HG02763 (cell line): ENCODE measurements around the gene SRC.

Source experiments
- ATAC-seq: cut with Tn5 transposase; IDR thresholded peaks from one replicate; pipeline ENCODE4 v1.9.1; 2021; ENCODE audit warnings: mild to moderate bottlenecking, moderate library complexity; ENCODE audit not compliant: unreplicated experiment

SRC gene

DNA sequence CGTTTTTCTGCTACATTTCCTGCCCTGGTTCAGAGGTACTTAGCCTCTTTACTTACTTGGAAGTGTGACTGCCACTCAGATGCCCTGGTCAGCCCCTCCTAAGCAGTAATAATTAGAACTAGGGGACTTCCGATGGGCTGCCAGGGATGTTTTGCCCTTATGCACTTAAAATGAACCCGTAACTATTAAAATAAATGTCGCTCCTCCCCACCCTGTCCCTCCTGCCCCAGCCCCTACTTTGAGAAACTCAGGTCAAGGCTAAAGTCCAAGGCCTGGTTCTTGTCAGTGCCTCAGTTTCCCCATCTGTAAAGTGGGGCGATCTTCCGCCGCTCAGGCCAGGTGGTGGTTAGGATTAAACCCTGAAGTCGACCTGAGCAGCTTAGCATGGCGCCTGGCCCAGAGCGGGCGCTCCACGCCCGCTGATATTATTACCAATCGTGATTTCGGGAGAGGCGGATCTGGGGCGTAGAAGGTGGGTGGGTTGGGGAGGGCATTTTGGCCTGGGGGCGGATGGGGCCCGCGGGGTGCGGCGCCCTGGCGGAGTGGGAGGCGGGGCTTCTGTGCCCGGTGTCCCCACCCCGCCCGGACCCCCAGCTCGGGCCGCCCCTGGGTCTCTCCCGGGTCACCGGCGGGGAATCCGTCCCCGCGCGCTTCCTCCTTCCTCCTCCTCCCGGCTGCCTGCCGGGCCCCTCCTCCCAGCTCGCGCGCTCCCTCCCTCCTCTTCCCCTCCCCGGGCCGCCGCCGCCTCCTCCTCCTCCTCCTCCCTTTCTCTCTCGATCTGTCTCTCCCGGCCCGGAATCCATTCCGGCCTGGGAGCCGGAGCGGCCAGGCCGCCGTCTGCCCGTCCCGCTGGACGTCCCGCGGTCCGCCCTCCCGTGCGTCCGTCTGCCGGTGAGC is at the start of gene SRC:
SRC (plus strand) TSS at position 802 of the 897 bp plus-strand sequence. CDS start 38,014 bp downstream, outside the sequence.
- ATAC-seq: no peak

DNA sequence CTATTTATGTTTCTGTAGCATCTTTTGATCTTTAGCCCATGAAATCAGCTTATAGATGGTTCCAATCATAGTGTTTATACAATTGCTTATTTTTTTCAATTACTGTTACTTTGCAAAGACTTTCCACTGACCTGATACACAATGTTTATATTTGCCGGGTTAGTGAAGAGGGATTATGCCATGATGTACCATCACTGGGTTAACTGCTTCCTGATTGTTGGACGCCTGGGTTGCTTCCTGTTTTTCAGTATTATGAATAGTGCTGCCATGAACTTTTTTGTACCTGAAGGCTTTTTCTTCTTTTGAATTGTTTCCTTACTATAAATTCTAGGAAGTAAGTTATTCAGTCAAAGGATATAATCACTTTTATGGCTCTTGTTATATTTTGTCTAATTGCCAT is 49.6 kb upstream of the SRC start:
- no peak for ATAC-seq

DNA sequence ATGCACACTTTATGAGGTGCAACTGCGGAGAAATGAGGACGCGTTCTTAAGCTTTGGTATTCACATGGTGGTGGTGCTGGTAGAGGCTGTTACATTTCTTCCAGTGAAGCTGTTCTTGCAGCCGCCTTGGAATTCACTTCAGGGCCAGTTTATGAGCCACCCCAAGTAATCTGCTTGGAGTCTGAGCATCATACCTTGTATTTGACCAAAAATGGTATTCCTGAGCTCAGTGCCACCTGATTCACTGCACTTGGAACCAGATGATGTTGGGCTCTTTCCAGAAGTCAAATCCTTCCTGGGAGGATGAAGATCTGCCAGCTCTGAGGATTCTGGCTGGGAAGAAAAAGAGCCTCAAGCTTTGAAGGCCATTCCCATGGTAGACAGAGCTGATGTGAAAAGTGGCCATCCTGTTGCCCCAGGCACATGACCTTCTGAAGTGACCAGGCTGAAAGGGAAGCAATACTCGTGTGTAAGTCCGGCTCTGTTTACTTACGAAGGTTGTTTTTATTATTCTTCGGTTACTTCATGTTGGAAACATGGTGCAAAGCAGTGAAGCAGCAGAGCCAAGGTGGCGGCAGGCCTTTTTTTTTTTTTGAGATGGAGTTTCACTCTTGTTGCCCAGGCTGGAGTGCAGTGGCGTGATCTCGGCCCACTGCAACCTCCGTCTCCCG is 48.7 kb upstream of the SRC start:
- no peak for ATAC-seq

DNA sequence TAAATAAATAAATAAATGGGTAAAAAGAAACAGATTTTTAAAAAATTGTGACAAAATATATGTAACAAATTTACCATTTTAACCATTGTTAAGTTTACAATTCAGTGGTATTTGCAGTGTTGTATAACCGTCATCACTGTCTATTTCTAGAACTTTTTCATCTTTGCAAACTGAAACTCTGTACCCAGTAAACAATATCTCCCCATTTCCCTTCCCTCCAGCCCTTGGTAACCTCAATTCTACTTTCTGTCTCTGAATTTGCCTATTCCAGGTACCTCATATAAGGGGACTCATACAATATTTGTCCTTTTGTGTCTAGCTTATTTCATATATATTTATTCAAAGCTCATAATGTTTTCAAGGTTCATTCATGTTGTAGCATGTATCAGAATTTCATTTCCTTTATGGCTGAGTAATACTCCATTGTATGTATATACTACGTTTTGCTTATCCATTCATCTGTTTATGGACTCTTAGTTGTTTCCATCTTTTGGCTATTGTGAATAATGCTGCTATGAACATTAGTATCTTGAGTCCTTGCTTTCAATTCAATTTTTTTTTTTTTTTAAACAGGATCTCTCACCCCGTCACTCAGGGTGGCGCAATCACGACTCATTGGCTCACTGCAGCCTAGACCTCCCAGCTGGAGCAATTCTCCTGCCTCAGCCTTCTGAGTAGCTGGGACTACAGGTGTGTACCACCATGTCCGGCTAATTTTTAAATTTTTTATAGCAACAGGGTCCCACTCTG is 47.6 kb upstream of the SRC start:
- no peak for ATAC-seq

DNA sequence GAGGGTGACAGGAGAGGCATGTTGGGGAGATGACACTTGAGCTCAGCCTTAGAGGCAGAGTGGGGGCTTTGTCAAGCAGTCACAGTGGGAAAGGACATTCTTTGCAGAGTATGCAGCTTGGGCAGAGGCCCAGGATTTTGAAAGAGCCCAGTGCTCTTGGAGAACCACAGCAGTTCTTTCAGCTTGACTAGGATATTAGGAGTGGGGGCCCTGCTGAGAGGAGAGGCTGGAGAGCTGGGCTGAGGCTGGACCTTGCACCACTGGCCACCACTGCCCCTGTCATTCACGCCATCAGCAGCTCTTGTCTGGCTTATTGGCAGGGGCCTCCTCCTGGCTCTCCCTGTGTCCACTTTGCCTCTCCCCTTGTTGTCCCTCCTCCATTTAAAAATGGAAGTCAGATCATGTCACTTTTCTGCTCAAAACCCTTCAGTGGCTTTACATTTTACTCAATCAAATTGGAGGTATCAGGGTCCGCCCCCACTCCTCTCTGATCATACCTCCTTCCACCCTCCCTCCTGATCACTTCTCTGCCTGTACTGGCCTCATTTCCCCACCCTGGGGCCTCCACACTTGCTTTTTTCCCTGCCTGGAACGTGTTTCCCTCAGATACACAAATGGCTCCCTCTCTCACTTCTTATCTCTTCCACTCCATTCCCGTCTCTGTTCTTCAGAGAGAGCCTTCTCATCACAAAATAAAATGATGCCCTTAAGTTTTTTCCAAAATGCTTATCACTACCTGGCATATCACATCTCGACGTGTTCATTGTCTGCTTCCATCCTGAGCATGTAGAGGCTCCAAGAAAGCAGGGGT is 46.0 kb upstream of the SRC start:
- ATAC-seq: no peak

DNA sequence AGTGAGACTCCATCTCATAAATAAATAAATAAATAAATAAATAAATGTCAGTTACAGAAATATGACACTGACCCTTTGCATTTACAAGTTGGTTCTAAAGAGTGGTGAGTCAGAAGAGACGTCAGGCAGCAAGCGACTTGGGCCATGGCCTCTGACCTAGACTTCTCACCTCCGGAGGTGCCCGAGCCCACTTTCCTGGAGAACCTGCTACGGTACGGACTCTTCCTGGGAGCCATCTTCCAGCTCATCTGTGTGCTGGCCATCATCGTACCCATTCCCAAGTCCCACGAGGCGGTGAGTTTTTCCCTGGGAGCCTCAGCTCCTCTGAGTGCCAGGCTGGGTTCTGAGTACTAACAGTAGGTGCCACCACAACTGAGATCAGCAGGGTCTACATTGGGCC is 44.8 kb upstream of the SRC start:
- no peak for ATAC-seq

DNA sequence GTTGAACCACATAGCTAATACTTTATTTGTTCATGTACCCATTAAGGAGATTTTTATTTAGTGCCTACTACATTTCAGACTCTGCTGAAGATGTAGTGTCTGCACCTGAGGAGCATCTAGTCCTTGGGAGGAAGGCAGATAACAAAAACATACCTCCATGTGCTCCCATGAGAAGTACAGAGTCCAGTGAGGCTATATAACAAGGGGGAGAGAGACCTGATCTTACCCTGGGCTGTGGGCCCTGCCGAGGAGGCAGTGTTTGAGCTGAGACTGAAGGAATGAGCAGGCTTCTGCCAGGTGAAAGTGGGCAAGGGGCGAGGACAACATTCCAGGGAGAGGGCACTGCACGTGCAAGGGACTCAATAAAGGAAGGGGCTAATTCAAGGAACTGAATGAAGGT is 44.4 kb upstream of the SRC start:
- ATAC-seq: no peak

DNA sequence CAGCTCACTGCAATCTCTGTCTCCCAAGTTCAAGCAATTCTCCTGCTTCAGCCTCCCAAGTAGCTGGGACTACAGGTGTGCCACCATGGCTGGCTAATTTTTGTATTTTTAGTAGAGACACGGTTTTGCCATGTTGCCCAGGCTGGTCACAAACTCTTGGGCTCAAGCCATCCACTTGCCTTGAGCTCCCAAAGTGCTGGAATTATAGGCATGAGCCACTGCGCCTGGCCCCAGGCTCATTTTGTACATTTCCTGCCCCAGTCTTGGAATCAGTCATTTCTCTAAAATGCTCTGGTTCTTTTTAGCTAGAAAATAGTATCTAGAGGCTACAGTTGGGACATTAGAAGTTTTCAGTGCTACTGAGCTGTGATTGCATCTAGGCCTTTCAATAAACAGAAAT is 43.0 kb upstream of the SRC start:
- no peak for ATAC-seq

DNA sequence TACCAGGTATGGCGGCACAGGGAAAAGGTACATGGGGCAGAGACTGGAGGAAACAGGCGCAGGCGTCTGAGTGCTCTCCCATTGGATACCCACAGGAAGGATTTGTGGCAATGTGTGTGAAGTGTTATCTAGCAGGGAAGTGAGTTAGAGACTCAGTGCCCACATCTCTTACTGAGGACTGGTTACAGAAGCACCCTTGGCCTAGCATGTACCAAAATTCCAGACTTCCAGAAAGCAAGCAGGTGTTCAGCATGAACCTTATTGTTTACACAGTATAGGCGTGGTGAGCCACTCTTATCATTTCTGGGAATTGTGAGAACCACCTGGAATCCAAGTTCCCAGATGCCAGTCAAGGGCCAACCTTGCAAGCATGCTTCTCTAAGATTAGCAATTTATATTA is 42.3 kb upstream of the SRC start:
- ATAC-seq: no peak

DNA sequence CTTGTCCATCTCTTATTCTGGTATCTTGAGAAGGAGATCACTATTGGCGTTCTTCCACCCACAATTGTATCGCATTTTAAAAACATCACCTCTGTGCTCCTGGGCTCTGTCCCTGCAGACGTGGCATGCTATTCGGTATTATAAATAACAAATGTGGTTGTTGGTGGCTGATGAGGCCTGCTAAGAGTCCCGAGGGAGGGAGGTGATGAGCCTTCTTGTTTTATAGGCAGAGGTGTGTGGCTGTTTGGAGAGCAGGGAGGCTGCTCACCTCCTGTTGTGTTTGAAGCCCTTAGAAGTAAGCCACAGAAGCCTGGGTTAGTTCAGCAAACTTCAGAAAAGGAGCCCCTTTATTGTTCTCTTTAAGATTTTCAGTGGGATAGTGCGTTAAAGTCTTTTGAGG is 40.9 kb upstream of the SRC start:
- ATAC-seq: no peak

DNA sequence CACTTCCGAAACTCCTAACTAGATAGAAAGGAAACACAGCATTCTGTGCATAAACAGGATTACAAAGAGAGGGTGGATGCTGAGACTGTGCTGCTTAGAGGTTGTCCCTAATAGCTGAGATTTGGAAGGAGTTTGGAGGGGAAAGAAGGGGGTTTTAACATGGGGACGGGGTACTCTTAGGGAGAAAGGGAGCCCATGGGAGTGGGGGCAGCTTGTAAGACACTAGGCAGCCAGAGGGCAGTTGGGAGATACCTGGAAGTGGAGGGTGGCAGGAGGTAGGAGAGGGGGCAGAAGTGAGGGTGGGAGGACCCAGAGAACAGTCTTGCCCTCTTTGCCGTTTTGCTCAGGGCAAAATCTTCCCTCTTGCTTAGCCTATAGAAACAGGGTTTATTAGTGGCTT is 40.1 kb upstream of the SRC start:
- ATAC-seq: no peak

DNA sequence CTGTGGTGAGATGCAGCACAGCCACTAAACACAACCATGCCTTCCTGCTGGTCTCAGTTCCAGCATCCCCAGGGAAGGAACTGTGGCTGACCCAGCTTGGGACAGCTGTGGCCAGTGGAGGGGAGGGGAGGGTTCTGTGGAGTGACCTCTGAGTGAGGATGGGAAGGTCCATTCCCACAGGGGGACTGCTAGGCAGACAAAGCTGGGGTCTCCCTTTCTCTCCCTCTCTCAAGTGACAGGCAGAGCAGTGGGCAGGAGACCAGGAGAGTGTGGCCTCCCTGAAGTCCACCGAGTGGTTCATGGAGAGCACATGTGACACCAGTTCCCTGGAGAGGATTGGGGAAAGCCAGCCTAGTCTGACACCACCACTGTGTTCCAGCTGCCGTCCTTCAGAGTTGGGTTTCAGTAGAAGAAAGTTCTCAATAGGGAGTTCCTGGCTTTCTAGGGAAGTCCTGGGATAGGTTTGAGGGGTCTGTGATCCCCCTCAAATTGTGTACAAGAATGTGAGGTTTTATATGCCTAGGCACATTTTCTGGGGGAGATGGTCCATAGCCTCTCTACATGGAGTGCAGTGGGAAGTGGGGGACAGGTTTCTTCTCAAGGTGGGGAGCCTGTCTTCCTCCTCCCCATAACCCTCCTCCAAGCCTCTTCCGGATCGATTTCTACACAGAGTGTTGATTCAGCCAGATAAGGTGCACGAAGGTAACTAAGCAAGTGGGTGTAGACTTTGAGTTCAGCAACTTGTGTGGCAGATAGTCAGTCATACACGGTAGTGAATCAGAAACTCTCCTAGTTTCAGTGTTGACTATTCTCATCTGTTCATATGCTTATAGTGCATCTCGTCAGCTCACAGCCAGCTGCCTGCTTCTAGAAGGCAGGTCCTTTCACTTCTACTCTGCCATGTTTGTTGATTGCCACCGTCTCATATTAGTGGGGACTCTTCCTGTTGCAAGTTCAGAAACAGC is 37.6 kb upstream of the SRC start:
- peak; percentile 89 for ATAC-seq

DNA sequence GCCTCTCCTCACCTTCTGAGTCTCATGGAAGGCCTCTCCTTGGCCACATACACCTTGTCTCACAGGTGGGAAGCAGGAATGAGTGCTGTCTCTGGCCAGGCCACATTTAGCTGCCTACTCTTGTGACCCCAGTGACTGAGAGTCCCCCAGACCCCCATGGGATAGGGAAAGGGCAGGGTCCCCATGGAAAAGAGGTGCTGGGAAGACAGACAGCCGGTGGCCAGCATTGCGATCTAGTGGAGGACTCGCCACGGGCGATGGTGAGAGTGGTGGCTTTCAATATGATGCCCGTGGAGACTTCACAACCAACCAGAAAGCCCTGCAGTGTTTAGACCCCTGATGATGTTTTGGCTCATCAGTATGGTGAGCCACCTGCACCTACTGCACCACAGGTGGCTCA is 36.6 kb upstream of the SRC start:
- no peak for ATAC-seq

DNA sequence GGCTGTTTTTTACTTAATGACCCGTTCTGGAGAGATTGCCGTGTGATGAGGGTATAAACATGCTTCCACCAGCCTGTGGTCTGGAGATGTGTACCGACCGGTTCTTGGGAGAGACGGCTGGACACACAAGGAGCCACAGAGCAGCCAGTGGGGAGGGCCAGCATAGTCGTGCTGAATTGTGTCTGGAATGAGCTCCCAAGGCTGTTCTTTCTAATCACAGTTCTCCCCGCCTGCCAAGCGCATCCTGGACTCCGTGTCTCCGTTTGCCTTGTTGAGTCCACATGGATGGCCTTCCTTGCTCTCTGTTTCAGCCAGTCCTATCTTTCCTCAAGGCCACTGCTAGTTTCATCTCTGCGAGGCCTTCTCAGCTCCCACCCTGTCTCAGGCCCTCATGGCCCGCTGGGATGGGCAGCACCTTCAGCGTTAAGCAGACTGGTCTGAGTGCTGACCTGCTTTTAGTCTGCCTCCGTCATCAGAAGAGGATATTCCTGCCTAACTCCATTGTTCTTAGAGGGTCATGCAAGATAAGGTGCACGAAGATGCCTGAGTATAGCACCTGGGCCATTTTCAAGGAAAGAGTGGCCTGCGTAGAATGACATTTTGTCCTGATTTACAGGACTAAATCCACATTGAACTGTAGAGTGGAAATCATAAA is 35.9 kb upstream of the SRC start:
- ATAC-seq: no peak

DNA sequence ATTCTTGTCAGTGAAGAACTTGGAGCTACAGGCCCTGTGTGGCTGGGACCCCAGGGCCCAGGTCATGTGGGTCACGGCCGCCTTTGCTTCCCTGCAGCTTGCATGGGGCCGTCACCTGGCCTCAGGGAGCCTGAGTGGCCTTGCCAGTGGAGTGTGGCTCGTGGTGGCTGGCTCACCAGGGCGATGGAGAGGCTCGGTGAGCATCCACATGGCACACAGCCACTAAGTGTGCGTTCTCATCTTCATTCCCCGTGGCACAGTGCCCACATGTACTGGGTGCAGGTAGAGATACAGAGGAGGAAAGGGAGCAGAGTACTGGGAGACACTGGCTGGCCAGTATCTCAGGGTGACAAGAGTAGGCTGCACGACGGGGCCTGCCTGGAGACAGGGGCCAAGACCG is 35.0 kb upstream of the SRC start:
- no peak for ATAC-seq

DNA sequence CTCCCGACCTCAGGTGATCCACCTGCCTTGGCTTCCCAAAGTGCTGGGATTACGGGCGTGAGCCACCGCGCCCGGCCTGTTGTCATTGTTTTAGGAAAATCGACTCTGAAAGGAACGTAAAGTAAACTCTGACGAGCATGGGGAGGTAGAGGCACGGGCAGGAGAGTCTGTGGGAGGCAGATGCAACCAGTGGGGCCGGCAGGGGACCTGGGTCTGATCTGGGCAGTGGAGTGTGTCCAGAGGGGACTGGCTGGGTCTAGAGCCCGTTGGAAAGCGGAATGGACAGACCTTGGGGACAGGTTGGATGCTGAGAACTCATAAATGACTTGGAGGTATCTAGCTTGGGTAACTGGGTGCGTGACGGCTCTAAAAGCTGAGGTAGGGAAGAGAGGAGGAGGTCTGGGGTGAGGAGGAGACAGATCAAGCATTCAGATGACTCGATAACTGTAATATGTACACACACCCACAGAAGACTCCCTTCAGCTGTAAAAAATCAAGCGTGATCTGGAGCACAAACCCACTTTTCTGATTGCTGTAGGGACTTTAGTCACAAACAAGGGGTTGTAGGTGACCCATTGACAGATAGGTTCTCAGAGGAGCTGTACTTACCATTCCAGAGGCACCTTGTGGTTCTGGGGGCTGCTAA is 34.1 kb upstream of the SRC start:
- no peak for ATAC-seq

DNA sequence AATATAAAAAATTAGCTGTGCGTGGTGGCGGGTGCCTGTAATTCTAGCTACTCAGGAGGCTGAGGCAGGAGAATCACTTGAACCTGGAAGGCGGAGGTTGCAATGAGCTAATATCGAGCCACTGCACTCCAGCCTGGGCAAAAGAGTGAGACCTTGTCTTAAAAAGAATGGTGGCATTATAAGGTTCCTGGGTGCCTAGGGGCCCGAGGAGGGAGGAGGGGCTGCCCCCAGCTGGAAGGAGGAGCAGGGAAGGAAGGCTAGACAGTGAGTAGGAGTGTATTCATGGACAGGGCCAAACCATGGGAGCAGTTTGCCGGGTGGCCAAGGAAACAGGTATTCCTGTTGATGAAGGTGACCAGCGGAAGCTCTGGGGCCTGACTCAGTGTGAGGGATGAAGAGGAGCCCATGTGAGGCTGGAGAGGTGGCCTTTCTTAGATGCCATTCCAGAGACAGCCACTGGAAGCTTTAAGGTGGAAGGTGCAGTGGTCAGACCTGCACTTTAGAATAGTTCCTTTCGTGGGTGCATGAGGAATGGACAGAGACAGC is 32.3 kb upstream of the SRC start:
- no peak for ATAC-seq

DNA sequence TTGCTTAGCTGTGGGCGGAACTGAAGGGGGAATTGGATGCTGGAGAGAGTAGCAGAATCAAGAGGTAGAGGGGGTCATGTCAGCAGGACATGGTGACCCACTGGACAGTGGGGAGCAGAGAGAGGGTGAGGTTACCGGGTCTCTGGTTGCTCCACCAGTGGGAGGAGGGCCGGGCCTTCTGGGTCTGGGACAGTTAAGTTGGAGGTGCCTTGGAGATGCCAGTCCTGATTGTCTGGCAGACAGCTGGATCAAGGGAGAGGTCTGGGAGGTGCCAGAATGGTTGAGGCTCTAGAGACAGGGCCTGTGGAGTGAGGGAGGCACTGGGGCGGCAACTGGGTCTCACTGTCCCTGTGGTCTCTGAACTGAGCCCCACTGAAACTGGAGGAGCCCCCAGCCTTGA is 31.8 kb upstream of the SRC start:
- no peak for ATAC-seq
